WTC11 (cell line): ENCODE data around the gene APOO. TPM values are rescaled to one million over a fixed set of nuclear protein-coding genes. Genes with fewer than 3 reads are reported as not detected.

ENCODE experiments used
- ATAC-seq: fragments of 200-7000 bp; cut with Tn5 transposase; 2 replicates; pipeline ENCODE4 v1.10.0; 2021; ENCODE audit warnings: mild to moderate bottlenecking, moderate library complexity
- CTCF ChIA-PET: fragments of 300-600 bp; sonication (Branson Sonifier 250); formaldehyde crosslinking; loops from one replicate; lab custom pipeline; 2021; ENCODE audit warnings: antibody characterized with exemption; lab: Charles Lee
- POLR2A ChIA-PET: fragments of 350-600 bp; sonication (Branson Sonifier 250); formaldehyde crosslinking; loops from one replicate; lab custom pipeline; 2021; ENCODE audit warnings: antibody characterized with exemption; lab: Charles Lee
- DNase-seq: peaks from one replicate; pipeline ENCODE4 v3.0.0; 2021; ENCODE audit warnings: low spot score
- H3K27ac Mint-ChIP-seq: 2 replicates; pipeline ENCODE4 v1.8.0; 2021; ENCODE audit warnings: mixed read lengths
- H3K27me3 Mint-ChIP-seq: 2 replicates; pipeline ENCODE4 v1.8.0; 2021; ENCODE audit warnings: low read depth, mild to moderate bottlenecking, moderate library complexity, mixed read lengths
- H3K36me3 Mint-ChIP-seq: 2 replicates; pipeline ENCODE4 v1.8.0; 2021; ENCODE audit warnings: mixed read lengths
- H3K4me1 Mint-ChIP-seq: 2 replicates; pipeline ENCODE4 v1.8.0; 2022; ENCODE audit warnings: mixed read lengths
- H3K4me3 Mint-ChIP-seq: 2 replicates; pipeline ENCODE4 v1.8.0; 2021; ENCODE audit warnings: mild to moderate bottlenecking, moderate library complexity, mixed read lengths
- H3K9me3 Mint-ChIP-seq: 2 replicates; pipeline ENCODE4 v1.8.0; 2021; ENCODE audit warnings: mixed read lengths
- AFF4 ChIP-seq: sonication (generic); formaldehyde crosslinking; IDR thresholded peaks from 2 replicates; pipeline ENCODE4 v1.8.1; 2023; ENCODE audit warnings: mild to moderate bottlenecking, missing genetic modification reagents, borderline replicate concordance
- AR ChIP-seq: fragments of 250-450 bp; sonication (Bioruptor Pico); IDR thresholded peaks from 2 replicates; pipeline ENCODE4 v1.9.0; 2021; ENCODE audit warnings: mild to moderate bottlenecking
- ATF1 ChIP-seq: sonication (generic); formaldehyde crosslinking; IDR thresholded peaks from 2 replicates; pipeline ENCODE4 v1.8.1; 2023; ENCODE audit warnings: mild to moderate bottlenecking, moderate library complexity, missing genetic modification reagents
- ATF3 ChIP-seq: sonication (generic); formaldehyde crosslinking; conservative IDR thresholded peaks from 2 replicates; pipeline ENCODE4 v1.8.1; 2022; ENCODE audit warnings: mild to moderate bottlenecking, missing genetic modification reagents
- CREM ChIP-seq: sonication (generic); formaldehyde crosslinking; IDR thresholded peaks from 2 replicates; pipeline ENCODE4 v1.8.1; 2022; ENCODE audit warnings: mild to moderate bottlenecking, missing genetic modification reagents, moderate library complexity
- ERG ChIP-seq: fragments of 250-450 bp; sonication (Bioruptor Pico); IDR thresholded peaks from 2 replicates; pipeline ENCODE4 v1.8.0; 2021; ENCODE audit warnings: mild to moderate bottlenecking
- ESRRA ChIP-seq: sonication (generic); formaldehyde crosslinking; IDR thresholded peaks from 2 replicates; pipeline ENCODE4 v1.8.1; 2022; ENCODE audit warnings: mild to moderate bottlenecking, missing genetic modification reagents, borderline replicate concordance
- ETV6 ChIP-seq: sonication (generic); formaldehyde crosslinking; IDR thresholded peaks from 2 replicates; pipeline ENCODE4 v1.8.1; 2022; ENCODE audit warnings: mild to moderate bottlenecking, missing genetic modification reagents
- FOXP1 ChIP-seq: sonication (generic); formaldehyde crosslinking; IDR thresholded peaks from 2 replicates; pipeline ENCODE4 v1.8.0; 2022; ENCODE audit warnings: missing genetic modification reagents, mild to moderate bottlenecking, moderate library complexity, borderline replicate concordance
- GTF2I ChIP-seq: fragments of 250-450 bp; sonication (Bioruptor Pico); conservative IDR thresholded peaks from 2 replicates; pipeline ENCODE4 v1.4.0; 2021; ENCODE audit warnings: mild to moderate bottlenecking
- JUN ChIP-seq: sonication (generic); formaldehyde crosslinking; IDR thresholded peaks from 2 replicates; pipeline ENCODE4 v1.8.0; 2023; ENCODE audit warnings: mild to moderate bottlenecking, missing genetic modification reagents
- MXD4 ChIP-seq: fragments of 250-450 bp; sonication (Bioruptor Pico); IDR thresholded peaks from 2 replicates; pipeline ENCODE4 v1.8.0; 2021; ENCODE audit warnings: mild to moderate bottlenecking, moderate library complexity, borderline replicate concordance
- NR2C2 ChIP-seq: sonication (generic); formaldehyde crosslinking; IDR thresholded peaks from 2 replicates; pipeline ENCODE4 v1.8.0; 2022; ENCODE audit warnings: mild to moderate bottlenecking, missing genetic modification reagents
- SP1 ChIP-seq: sonication (generic); formaldehyde crosslinking; conservative IDR thresholded peaks from 2 replicates; pipeline ENCODE4 v1.8.1; 2022; ENCODE audit warnings: missing genetic modification reagents
- TEAD4 ChIP-seq: sonication (generic); formaldehyde crosslinking; IDR thresholded peaks from 2 replicates; pipeline ENCODE4 v1.8.0; 2022; ENCODE audit warnings: mild to moderate bottlenecking, missing genetic modification reagents
- TP53 ChIP-seq: sonication (generic); formaldehyde crosslinking; IDR thresholded peaks from 2 replicates; pipeline ENCODE4 v1.8.1; 2023; ENCODE audit warnings: mild to moderate bottlenecking, missing genetic modification reagents
- USF1 ChIP-seq: sonication (generic); formaldehyde crosslinking; IDR thresholded peaks from 2 replicates; pipeline ENCODE4 v1.8.0; 2022; ENCODE audit warnings: mild to moderate bottlenecking, missing genetic modification reagents
- ZMAT4 ChIP-seq: fragments of 250-450 bp; sonication (Bioruptor Pico); IDR thresholded peaks from 2 replicates; pipeline ENCODE4 v1.9.0; 2021; ENCODE audit warnings: mild to moderate bottlenecking
- ZNF121 ChIP-seq: sonication (generic); formaldehyde crosslinking; IDR thresholded peaks from 2 replicates; pipeline ENCODE4 v1.8.0; 2023; ENCODE audit warnings: missing genetic modification reagents
- ZNF317 ChIP-seq: sonication (generic); formaldehyde crosslinking; IDR thresholded peaks from 2 replicates; pipeline ENCODE4 v1.8.1; 2023; ENCODE audit warnings: low read depth, mild to moderate bottlenecking, moderate library complexity, missing genetic modification reagents, borderline replicate concordance
- ZNF416 ChIP-seq: fragments of 250-450 bp; sonication (Bioruptor Pico); IDR thresholded peaks from 2 replicates; pipeline ENCODE4 v1.9.0; 2021; ENCODE audit warnings: mild to moderate bottlenecking, inconsistent platforms
- ZNF512 ChIP-seq: sonication (generic); formaldehyde crosslinking; IDR thresholded peaks from 2 replicates; pipeline ENCODE4 v1.8.1; 2022; ENCODE audit warnings: missing genetic modification reagents, borderline replicate concordance
- total RNA-seq: library from RNA; stranded (reverse); gene quantifications from 3 replicates; pipeline ENCODE4 v1.2.3, GENCODE V29; 2021

Gene APOO
- total RNA-seq, 1 experiment from 2014 or later: 55.5 TPM

GRCh38 chrX:23803931-23804381, 103.8 kb downstream of the APOO start:
- peaks cover 19% of the 10 kb centered on the region for H3K4me1 Mint-ChIP-seq
- ATAC-seq (no peak), DNase-seq (no peak)
- TF ChIP-seq NR2C2 (CRISPR knock-in tag) (no peak), ETV6 (no peak), ATF1 (CRISPR knock-in tag) (no peak), MXD4 (CRISPR knock-in tag) (no peak), TEAD4 (CRISPR knock-in tag) (no peak), ESRRA (CRISPR knock-in tag) (no peak), GTF2I (CRISPR knock-in tag) (no peak), FOXP1 (CRISPR knock-in tag) (no peak), SP1 (CRISPR knock-in tag) (no peak), ZNF416 (CRISPR knock-in tag) (no peak), AR (CRISPR knock-in tag) (no peak), CREM (CRISPR knock-in tag) (no peak), ATF3 (CRISPR knock-in tag) (no peak), AFF4 (no peak), USF1 (no peak), ZNF317 (no peak)
- H3K9me3 Mint-ChIP-seq: no peaks in the 10 kb centered on the region
- H3K4me3 Mint-ChIP-seq: no peak overlapping the region
- H3K27ac Mint-ChIP-seq: no peak overlapping the region
- no peaks in the 10 kb centered on the region for H3K36me3 Mint-ChIP-seq
- POLR2A ChIA-PET: no interaction called here
- CTCF ChIA-PET: no interaction called here
- no peaks in the 10 kb centered on the region for H3K27me3 Mint-ChIP-seq

GRCh38 chrX:23802431-23802830, 105.3 kb downstream of the APOO start:
- ChIA-PET CTCF (no interaction called here), POLR2A (no interaction called here)
- Mint-ChIP-seq H3K4me1 (peaks cover 19% of the 10 kb centered on the region), H3K9me3 (no peaks in the 10 kb centered on the region), H3K4me3 (no peak overlapping the region), H3K36me3 (no peaks in the 10 kb centered on the region), H3K27ac (no peak overlapping the region), H3K27me3 (no peaks in the 10 kb centered on the region)
- DNase-seq (no peak), ATAC-seq (no peak)
- TF ChIP-seq ZMAT4 (no peak), TP53 (no peak), ZNF121 (CRISPR knock-in tag) (no peak), ERG (CRISPR knock-in tag) (no peak), JUN (no peak), ZNF512 (CRISPR knock-in tag) (no peak), NR2C2 (CRISPR knock-in tag) (no peak), CREM (CRISPR knock-in tag) (no peak)
